ENCODE data around the gene HECTD4.
"Not testable (repeated sequence)": the region's sequence is repeated elsewhere in the genome, so short reads cannot be mapped to it uniquely, and the experiment has no call there.

The HECTD4 gene

DNA sequence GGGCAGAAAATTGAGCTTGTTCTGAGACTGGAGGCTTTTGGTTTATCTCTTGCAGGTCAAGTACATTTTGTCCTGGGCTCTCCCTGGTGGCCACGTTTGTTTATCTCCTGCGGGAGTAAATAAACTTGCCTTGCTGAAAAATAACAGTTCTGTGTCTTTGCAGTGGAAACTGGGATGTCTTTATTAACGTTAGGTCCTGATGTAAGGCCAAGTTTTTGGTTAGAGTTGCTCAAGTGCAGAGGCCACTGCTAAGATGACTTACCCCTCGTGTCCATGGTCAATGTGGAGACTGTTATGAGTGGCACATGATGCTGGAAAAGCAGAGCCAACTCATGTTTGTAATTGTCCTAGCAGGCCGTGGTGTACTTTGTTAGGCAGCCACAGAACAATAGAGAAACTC lies 40.3 kb upstream of the HECTD4 start:
- no peak for TF ChIP-seq ZFX (IDR thresholded peaks at IDR 0.05; ENCODE audit: borderline replicate concordance)
- TF ChIP-seq, protein P1, sequence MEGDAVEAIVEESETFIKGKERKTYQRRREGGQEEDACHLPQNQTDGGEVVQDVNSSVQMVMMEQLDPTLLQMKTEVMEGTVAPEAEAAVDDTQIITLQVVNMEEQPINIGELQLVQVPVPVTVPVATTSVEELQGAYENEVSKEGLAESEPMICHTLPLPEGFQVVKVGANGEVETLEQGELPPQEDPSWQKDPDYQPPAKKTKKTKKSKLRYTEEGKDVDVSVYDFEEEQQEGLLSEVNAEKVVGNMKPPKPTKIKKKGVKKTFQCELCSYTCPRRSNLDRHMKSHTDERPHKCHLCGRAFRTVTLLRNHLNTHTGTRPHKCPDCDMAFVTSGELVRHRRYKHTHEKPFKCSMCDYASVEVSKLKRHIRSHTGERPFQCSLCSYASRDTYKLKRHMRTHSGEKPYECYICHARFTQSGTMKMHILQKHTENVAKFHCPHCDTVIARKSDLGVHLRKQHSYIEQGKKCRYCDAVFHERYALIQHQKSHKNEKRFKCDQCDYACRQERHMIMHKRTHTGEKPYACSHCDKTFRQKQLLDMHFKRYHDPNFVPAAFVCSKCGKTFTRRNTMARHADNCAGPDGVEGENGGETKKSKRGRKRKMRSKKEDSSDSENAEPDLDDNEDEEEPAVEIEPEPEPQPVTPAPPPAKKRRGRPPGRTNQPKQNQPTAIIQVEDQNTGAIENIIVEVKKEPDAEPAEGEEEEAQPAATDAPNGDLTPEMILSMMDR (IDR thresholded peaks at IDR 0.05), result no peak
- H3K27ac ChIP-seq, result peak overlapping the region; percentile 24; the same call in 1 of the 2 replicates

DNA sequence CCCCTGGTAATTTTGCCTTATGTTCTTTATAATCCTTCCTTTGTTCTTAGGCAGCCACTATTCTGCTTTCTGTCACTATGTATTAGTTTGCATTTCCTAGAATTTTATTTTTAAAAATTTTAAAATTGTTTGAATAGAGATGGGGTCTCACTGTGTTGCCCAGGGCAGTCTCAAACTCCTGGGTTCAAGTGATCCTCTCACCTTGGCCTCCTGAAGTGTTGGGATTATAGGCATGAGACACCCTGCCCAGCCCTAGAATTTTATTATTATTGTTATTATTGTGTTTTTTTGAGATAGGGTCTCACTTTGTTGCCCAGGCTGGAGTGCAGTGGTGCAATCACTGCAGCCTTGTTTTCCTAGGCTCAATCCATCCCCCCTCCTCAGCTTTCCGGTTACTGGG lies 39.1 kb upstream of the HECTD4 start:
- no peak for TF ChIP-seq ZFX (IDR thresholded peaks at IDR 0.05; ENCODE audit: borderline replicate concordance)
- TF ChIP-seq, protein P1 (IDR thresholded peaks at IDR 0.05), result no peak
- H3K27ac ChIP-seq, result no peak overlapping the region; the same call in 1 of the 2 replicates

DNA sequence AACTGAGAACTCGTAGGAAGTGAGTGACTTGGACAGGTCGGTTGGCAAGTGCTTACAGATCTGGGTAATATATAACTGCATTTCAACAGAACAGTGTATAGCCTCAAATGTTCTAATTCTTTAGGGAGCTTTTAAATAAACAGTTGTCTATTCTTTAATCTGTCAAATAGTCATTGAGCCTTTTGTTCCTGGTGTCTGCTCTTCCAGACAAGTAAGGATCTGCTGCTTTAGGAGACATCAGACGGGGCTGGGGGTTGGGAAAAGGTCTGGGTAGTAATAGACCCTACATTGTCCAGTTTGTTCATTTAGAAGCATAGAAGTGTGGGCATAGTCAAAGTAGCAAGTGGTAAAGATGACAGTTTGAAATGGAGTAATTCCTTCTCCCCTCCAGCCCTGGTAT lies 38.5 kb upstream of the HECTD4 start:
- TF ChIP-seq, protein P1 (IDR thresholded peaks at IDR 0.05), result no peak
- no peak for TF ChIP-seq ZFX (IDR thresholded peaks at IDR 0.05; ENCODE audit: borderline replicate concordance)
- no peak overlapping the region for H3K27ac ChIP-seq

DNA sequence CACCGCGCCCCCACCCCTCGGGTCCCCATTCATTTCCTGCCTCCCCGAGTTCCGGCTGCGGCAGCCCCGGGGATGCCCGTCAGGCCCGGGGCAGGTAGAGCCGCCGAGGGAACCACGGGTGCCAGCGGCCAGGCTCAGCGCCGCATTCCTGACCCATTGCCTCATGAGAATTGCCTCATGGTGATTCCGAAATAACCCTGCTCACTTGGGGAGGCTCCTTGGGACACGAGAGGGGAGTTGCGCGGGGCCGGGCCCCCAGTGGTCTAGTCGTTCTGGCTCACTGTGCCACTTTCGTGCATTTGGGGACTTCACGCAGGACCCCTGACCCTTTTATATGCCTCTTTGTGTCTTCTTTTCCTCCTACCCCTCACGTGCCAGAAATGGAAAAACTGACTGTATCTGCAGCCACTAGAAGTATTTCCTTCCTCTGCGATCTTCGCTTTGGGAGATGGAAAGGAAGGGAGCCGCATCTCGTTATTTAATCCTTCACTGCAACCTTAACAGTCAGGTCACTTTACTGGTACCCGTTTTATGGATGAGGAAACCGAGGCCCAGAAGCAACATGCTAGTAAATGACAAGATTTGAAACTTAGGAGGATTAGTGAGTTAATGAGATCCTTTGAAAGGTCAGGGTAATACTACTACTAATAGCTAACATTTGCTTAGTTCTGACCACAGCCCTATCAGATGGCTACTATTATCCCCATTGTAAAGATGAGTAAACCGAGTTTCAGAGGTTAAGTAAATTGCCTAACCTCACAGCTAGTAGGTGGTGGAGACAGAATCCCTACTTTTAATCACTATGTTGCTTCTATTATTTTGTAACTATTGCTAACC lies 37.3 kb upstream of the HECTD4 start:
- H3K27ac ChIP-seq, result peak overlapping the region; percentile 97
- TF ChIP-seq ZFX (IDR thresholded peaks at IDR 0.05; ENCODE audit: borderline replicate concordance), result no peak
- TF ChIP-seq, protein P1 (IDR thresholded peaks at IDR 0.05), result peak; percentile 44

DNA sequence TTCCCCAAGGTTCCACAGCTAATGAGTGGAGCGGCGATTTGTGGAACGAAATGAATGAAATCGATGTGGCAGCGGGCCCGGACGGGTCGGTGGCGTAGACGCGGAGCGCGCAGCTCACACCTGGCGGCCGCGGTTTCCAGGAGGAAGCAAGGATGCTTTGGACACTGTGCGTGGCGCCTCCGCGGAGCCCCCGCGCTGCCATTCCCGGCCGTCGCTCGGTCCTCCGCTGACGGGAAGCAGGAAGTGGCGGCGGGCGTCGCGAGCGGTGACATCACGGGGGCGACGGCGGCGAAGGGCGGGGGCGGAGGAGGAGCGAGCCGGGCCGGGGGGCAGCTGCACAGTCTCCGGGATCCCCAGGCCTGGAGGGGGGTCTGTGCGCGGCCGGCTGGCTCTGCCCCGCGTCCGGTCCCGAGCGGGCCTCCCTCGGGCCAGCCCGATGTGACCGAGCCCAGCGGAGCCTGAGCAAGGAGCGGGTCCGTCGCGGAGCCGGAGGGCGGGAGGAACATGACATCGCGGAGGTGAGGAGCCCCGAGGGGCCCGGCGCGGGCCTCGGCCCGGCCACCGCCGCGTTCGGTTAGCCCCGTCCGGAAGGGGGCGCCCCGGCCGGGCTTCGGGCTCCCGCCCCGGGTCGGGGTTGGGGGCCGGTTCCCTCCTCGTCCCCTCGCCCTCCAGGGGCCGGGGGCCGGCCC lies 36.5 kb upstream of the HECTD4 start, which contains the start of gene PTPN11:
Gene PTPN11 (plus strand): TSS at position 340 of the 689 bp plus-strand sequence. CDS start 165 bp downstream, at position 505.
- no peak for TF ChIP-seq ZFX (IDR thresholded peaks at IDR 0.05; ENCODE audit: borderline replicate concordance)
- TF ChIP-seq, protein P1 (IDR thresholded peaks at IDR 0.05), result peak; percentile 79
- peak within 1 kb of the TSS; percentile 97 for H3K27ac ChIP-seq

DNA sequence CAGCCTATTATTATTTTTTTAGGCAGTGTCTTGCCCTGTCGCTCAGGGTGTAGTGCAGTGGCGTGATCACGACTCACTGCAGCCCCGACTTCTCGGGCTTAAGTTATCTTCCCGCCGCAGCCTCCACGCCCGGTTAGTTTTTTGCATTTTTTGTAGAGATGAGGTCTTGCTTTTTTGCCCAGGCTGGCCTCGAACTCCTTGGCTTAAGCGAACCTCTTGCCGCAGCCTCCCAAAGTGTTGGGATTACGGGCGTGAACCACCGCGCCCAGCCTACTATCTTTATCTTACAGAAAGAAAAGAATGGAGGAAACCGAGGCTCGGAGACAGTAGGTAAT lies 36.0 kb upstream of the HECTD4 start:
- H3K27ac ChIP-seq, result peak overlapping the region; percentile 97
- TF ChIP-seq, protein P1 (IDR thresholded peaks at IDR 0.05), result no peak
- TF ChIP-seq ZFX (IDR thresholded peaks at IDR 0.05; ENCODE audit: borderline replicate concordance), result no peak

DNA sequence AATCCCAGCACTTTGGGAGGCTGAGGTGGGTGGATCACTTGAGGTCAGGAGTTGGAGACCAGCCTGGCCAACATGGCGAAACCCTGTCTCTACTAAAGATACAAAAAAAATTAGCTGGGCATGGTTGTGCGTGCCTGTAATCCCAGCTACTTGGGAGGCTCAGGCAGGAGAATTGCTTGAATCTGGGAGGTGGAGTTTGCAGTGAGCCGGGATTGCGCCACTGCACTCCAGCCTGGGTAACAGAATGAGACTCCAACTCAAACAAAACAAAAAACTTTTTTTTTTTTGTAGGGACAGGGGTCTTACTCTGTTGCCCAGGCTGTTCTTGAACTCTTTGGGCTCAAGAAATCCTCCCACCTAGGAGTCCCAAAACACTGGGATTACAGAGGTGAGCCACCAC lies 33.2 kb upstream of the HECTD4 start:
- not testable (repeated sequence) for H3K27ac ChIP-seq
